Naive thymus-derived CD8-positive, alpha-beta T cell (primary cell): ENCODE measurements around the gene INTS6. TPM values are rescaled to one million over a fixed set of nuclear protein-coding genes. Genes with fewer than 3 reads are reported as not detected.

Source experiments
- ATAC-seq, 2 donors: fragments of 150-1000 bp; cut with Tn5 transposase in 1 of 2; sonication (Bioruptor Pico), chemical (Tn5 transposase) in 1 of 2; 1 replicate in 1 of 2; 2 replicates in 1 of 2; pipeline ENCODE4 v1.10.0; 2021; ENCODE audit warnings: mild to moderate bottlenecking in 2 of 2, moderate library complexity in 2 of 2
- POLR2A ChIA-PET: fragments of 350-600 bp; sonication (Branson Sonifier 250); formaldehyde crosslinking; loops from one replicate; lab custom pipeline; 2021; ENCODE audit warnings: antibody characterized with exemption; lab: Charles Lee
- DNase-seq, 10 donors: peaks; one replicate each; pipeline versions ENCODE4 v3.0.0 to v3.0.0-alpha.2; 2020 to 2022
- H3K27ac Mint-ChIP-seq, 10 donors: one replicate each; pipeline ENCODE4 v1.8.0; 2020 to 2022; ENCODE audit warnings: mild to moderate bottlenecking in 10 of 10, mixed read lengths in 10 of 10, moderate library complexity in 4 of 10, inconsistent platforms in 1 of 10
- H3K27me3 Mint-ChIP-seq, 5 donors: one replicate each; pipeline ENCODE4 v1.8.0; 2021 to 2022; ENCODE audit warnings: mixed read lengths in 5 of 5
- H3K36me3 Mint-ChIP-seq, 3 donors: one replicate each; pipeline ENCODE4 v1.8.0; 2020 to 2022; ENCODE audit warnings: mixed read lengths in 3 of 3, mild to moderate bottlenecking in 2 of 3, inconsistent platforms in 1 of 3
- H3K4me1 Mint-ChIP-seq, 4 donors: one replicate each; pipeline ENCODE4 v1.8.0; 2021 to 2022; ENCODE audit warnings: mixed read lengths in 4 of 4
- H3K4me3 Mint-ChIP-seq, 10 donors: one replicate each; pipeline ENCODE4 v1.8.0; 2020 to 2022; ENCODE audit warnings: mild to moderate bottlenecking in 10 of 10, mixed read lengths in 10 of 10, moderate library complexity in 6 of 10, inconsistent platforms in 1 of 10
- H3K9me3 Mint-ChIP-seq, 9 donors: one replicate each; pipeline ENCODE4 v1.8.0; 2020 to 2022; ENCODE audit warnings: mixed read lengths in 9 of 9, mild to moderate bottlenecking in 3 of 9, inconsistent platforms in 1 of 9, moderate library complexity in 1 of 9
- polyA plus RNA-seq, 3 donors: library from polyadenylated mRNA; unstranded; fragments of 300-500 nt; fragmentation: Illumina TruSeq; gene quantifications; one replicate each; pipeline ENCODE4 v1.2.3, GENCODE V29; 2021
- total RNA-seq, 8 experiments: library from RNA in 2 of 8; stranded (reverse) in 2 of 8; gene quantifications; one replicate each; pipeline ENCODE4 v1.2.3 and lab custom pipeline; 2021 to 2026

INTS6 gene
- total and polyA plus RNA-seq, 5 experiments from 2014 or later: 20.9 to 66.5 (median 25.1) TPM

DNA sequence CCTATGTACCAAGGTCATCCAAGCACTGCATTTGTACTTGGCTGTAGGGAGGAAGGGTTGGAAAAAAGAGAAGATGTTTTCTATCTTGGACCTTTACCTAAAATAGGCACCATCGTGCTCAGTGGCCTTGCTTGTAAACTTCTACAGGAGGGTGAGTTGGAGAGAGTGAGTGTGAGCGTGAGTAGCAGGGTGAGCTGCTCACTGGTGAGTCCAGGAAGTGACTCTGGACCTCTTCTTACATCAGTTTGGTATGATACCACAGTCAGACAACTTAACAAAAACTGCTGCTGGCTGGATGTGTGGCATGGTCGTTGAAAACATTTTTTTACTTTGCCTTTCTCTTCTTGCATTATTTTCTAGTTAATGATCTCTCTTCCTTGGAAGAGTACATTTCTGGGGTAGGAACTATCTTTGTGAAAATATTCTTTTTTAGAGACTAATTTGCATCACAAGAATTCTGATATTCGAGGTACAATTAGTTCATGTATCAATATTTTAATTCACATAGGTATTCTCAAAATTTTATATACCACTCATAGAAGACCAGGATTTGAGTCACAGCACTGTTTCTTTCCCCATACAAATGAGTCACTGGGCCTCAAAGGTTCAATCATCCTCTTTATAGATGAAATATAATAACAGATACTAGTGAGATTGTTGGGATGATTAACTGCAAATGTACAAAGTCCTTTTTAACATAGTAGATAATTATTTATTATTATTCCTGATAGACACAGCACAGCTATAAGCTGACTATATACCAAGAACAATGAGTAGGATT, 112.7 kb downstream of the INTS6 start:
- Mint-ChIP-seq H3K4me3 (no peak overlapping the region), H3K36me3 (no peaks in the 10 kb centered on the region), H3K9me3 (no peaks in the 10 kb centered on the region), H3K4me1 (peaks cover 0 to 2% (median 0%) of the 10 kb centered on the region in 4 donors), H3K27me3 (no peaks in the 10 kb centered on the region), H3K27ac (no peak overlapping the region)
- DNase-seq: no peak
- ATAC-seq: no peak
- POLR2A ChIA-PET: no interaction called here

DNA sequence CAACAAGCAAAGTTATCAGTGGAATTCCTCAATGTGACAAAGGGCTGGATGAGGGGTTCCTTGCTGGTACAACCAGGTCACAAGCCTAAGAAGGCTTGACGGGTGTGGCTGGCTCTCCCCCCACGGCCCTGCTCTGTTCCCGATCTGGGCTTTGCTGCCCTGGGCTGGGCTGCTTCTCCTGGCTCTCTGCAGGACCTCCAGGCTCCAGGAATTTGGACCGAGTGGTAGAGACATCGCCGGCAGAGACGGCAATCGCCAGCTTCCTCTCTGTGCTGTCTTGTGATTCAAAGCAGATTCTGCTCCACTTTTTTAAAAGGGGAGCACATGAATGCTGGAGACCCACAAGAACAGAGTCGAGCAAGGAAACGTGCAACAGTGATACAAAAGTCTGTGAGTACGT, 113.5 kb downstream of the INTS6 start, which contains the start of gene SERPINE3:
Gene SERPINE3 (plus strand): TSS at position 338 of the 400 bp plus-strand sequence. CDS start 1,401 bp downstream, outside the sequence.
- Mint-ChIP-seq H3K4me1 (peaks cover 0 to 2% (median 0%) of the 10 kb centered on the region in 4 donors), H3K36me3 (no peaks in the 10 kb centered on the region), H3K27me3 (no peaks in the 10 kb centered on the region), H3K9me3 (no peaks in the 10 kb centered on the region), H3K27ac (no peak within 1 kb of the TSS), H3K4me3 (no peak within 1 kb of the TSS)
- no peak for ATAC-seq
- POLR2A ChIA-PET: no interaction called here
- DNase-seq: no peak

DNA sequence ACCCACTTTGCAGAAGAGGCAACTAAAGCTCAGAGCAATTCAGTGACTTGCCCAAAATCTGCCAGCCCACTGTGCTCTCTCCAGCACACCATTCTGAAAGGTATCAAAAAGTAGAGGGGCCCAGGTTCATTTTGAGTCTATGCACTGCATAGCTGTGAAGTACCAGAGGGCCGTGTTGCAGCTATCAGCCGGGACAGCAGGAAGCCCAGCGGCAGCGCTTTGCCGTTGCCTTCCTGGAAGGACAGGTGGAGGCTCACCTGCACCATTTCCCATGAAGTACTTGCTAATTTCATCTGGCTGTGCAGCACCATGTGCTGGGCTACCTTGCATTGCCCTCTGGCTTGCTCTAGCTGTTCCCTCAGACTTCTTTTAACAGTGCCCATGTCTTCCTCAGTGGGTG, 116.1 kb downstream of the INTS6 start:
- Mint-ChIP-seq H3K27me3 (no peaks in the 10 kb centered on the region), H3K4me1 (peaks cover 2 to 6% (median 4%) of the 10 kb centered on the region in 4 donors), H3K27ac (peak overlapping the region in 1 of 10 donors; percentile 32), H3K9me3 (no peaks in the 10 kb centered on the region), H3K36me3 (no peaks in the 10 kb centered on the region), H3K4me3 (no peak overlapping the region)
- POLR2A ChIA-PET: no interaction called here
- ATAC-seq: no peak
- DNase-seq: no peak

- peaks cover 5 to 18% (median 14%) of the 10 kb centered on the region in 4 donors for H3K4me1 Mint-ChIP-seq
- ATAC-seq: no peak
- H3K27ac Mint-ChIP-seq: no peak overlapping the region
- H3K4me3 Mint-ChIP-seq: no peak overlapping the region
- POLR2A ChIA-PET: no interaction called here
- H3K36me3 Mint-ChIP-seq: peaks cover 0 to 4% (median 2%) of the 10 kb centered on the region in 3 donors
- H3K9me3 Mint-ChIP-seq: no peaks in the 10 kb centered on the region
- no peaks in the 10 kb centered on the region for H3K27me3 Mint-ChIP-seq
- no peak for DNase-seq
Measured at GRCh38 chr13:51333826-51334225, 119.0 kb downstream of the INTS6 start.

DNA sequence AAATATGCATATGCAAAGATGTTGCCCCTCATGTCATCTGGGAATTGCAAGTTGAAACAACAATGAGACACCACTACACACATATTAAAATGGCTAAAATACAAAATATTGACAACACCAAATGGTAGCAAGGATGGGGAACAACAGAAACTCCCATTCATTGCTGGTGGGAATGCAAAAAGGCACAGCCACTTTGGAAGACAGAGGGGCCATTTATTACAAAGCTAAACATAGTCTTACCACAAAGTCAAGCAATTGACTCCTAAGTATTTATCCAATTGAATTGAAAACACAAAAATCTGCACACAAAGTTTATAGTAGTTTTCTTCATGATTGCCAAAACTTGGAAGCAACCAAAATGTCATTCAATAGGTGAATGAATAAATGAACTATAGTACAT, 119.4 kb downstream of the INTS6 start:
- H3K4me1 Mint-ChIP-seq: peaks cover 5 to 18% (median 14%) of the 10 kb centered on the region in 4 donors
- no peaks in the 10 kb centered on the region for H3K9me3 Mint-ChIP-seq
- no peak for DNase-seq
- no peaks in the 10 kb centered on the region for H3K27me3 Mint-ChIP-seq
- H3K27ac Mint-ChIP-seq: no peak overlapping the region
- peaks cover 0 to 4% (median 2%) of the 10 kb centered on the region in 3 donors for H3K36me3 Mint-ChIP-seq
- no peak overlapping the region for H3K4me3 Mint-ChIP-seq
- ATAC-seq: no peak
- POLR2A ChIA-PET: no interaction called here

GRCh38 chr13:51332566-51333361, 120.1 kb downstream of the INTS6 start:
- no peak overlapping the region for H3K4me3 Mint-ChIP-seq
- no peaks in the 10 kb centered on the region for H3K27me3 Mint-ChIP-seq
- DNase-seq (no peak), ATAC-seq (no peak)
- peaks cover 5 to 18% (median 14%) of the 10 kb centered on the region in 4 donors for H3K4me1 Mint-ChIP-seq
- H3K27ac Mint-ChIP-seq: no peak overlapping the region
- POLR2A ChIA-PET: no interaction called here
- no peaks in the 10 kb centered on the region for H3K9me3 Mint-ChIP-seq
- H3K36me3 Mint-ChIP-seq: peaks cover 0 to 4% (median 2%) of the 10 kb centered on the region in 3 donors

DNA sequence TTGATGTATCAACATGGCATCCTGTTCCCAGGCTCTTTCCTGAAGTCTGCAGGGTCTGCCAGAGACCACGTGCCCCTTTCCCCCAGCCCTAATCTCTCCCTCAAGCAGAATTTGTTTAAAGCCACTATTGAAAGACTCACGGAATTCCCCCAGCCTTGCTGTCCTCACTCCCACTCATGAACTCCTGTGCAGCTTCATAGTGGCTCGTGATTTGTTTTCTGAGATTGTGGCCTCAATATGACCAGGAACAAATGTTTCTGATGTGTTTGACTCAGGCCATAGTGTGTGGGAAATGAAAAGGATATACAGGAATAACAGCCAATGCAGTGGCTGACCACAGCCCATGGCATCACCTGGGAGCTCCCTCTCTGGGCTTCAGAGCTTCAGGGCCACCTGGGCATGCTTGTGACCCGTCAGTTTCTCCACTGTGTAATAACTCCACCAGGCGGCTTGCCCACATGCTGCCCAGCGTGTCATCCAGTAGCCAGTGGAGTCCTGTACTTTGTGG, 121.4 kb downstream of the INTS6 start:
- peaks cover 5 to 18% (median 14%) of the 10 kb centered on the region in 4 donors for H3K4me1 Mint-ChIP-seq

GRCh38 chr13:51330791-51331190, 122.0 kb downstream of the INTS6 start:
- Mint-ChIP-seq H3K27me3 (no peaks in the 10 kb centered on the region), H3K27ac (no peak overlapping the region), H3K4me3 (no peak overlapping the region), H3K36me3 (peaks cover 0 to 4% (median 2%) of the 10 kb centered on the region in 3 donors), H3K4me1 (peaks cover 5 to 18% (median 14%) of the 10 kb centered on the region in 4 donors), H3K9me3 (no peaks in the 10 kb centered on the region)
- DNase-seq (no peak), ATAC-seq (no peak)
- POLR2A ChIA-PET: no interaction called here

More for the DNA sequence above, 121.4 kb downstream of the INTS6 start:
- Mint-ChIP-seq H3K36me3 (peaks cover 0 to 4% (median 2%) of the 10 kb centered on the region in 3 donors), H3K27me3 (no peaks in the 10 kb centered on the region), H3K4me3 (no peak overlapping the region), H3K27ac (peak overlapping the region in 1 of 10 donors; percentile 6), H3K9me3 (no peaks in the 10 kb centered on the region)
- DNase-seq: no peak
- no peak for ATAC-seq
- POLR2A ChIA-PET: interaction anchor here (0.6 kb wide), 1 partner anchor 59 kb away, joined by 3 read pairs; no protein-coding TSS in a partner anchor

DNA sequence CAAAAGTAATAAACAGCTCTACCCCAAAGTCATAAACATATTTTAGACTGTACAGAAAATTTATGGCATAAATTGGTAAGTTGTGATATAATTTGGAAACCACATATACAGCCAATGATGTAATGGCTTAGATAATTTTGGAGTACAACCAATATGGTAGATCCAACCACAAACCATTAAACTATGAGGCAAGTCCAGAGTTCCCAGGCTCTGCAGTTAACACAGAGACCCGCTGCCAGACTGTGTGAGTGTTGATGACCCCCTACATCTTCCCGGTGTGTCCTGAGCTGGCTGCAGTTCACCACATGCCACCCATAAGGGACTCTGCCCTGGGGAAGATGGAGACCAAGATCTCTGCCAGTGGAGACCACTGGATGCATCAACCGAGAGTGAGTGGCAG, 123.2 kb downstream of the INTS6 start:
- no peak overlapping the region for H3K4me3 Mint-ChIP-seq
- peaks cover 0 to 4% (median 2%) of the 10 kb centered on the region in 3 donors for H3K36me3 Mint-ChIP-seq
- no peaks in the 10 kb centered on the region for H3K27me3 Mint-ChIP-seq
- ATAC-seq: no peak
- H3K4me1 Mint-ChIP-seq: peaks cover 5 to 18% (median 14%) of the 10 kb centered on the region in 4 donors
- POLR2A ChIA-PET: no interaction called here
- H3K9me3 Mint-ChIP-seq: no peaks in the 10 kb centered on the region
- DNase-seq: no peak
- no peak overlapping the region for H3K27ac Mint-ChIP-seq

- H3K27me3 Mint-ChIP-seq: no peaks in the 10 kb centered on the region
- no peaks in the 10 kb centered on the region for H3K9me3 Mint-ChIP-seq
- no peak overlapping the region for H3K4me3 Mint-ChIP-seq
- no peak for ATAC-seq
- peaks cover 0 to 4% (median 2%) of the 10 kb centered on the region in 3 donors for H3K36me3 Mint-ChIP-seq
- peaks cover 5 to 18% (median 14%) of the 10 kb centered on the region in 4 donors for H3K4me1 Mint-ChIP-seq
- DNase-seq: no peak
- H3K27ac Mint-ChIP-seq: no peak overlapping the region
- POLR2A ChIA-PET: no interaction called here
Measured at GRCh38 chr13:51328488-51328887, 124.3 kb downstream of the INTS6 start.

GRCh38 chr13:51327961-51328360, 124.9 kb downstream of the INTS6 start:
- Mint-ChIP-seq H3K4me1 (peaks cover 5 to 16% (median 12%) of the 10 kb centered on the region in 4 donors), H3K4me3 (no peak overlapping the region), H3K9me3 (no peaks in the 10 kb centered on the region), H3K27me3 (no peaks in the 10 kb centered on the region), H3K36me3 (peaks cover 0 to 4% (median 2%) of the 10 kb centered on the region in 3 donors), H3K27ac (no peak overlapping the region)
- ATAC-seq: no peak
- POLR2A ChIA-PET: no interaction called here
- DNase-seq: no peak

GRCh38 chr13:51326777-51327176, 126.1 kb downstream of the INTS6 start:
- Mint-ChIP-seq H3K4me1 (peaks cover 5 to 12% (median 10%) of the 10 kb centered on the region in 4 donors), H3K27me3 (no peaks in the 10 kb centered on the region)

More at GRCh38 chr13:51326777-51327176, 126.1 kb downstream of the INTS6 start:
- H3K36me3 Mint-ChIP-seq: peaks cover 0 to 4% (median 2%) of the 10 kb centered on the region in 3 donors
- H3K9me3 Mint-ChIP-seq: no peaks in the 10 kb centered on the region
- ATAC-seq: no peak
- no peak for DNase-seq
- POLR2A ChIA-PET: no interaction called here
- no peak overlapping the region for H3K4me3 Mint-ChIP-seq
- no peak overlapping the region for H3K27ac Mint-ChIP-seq
